Femur (tissue), 1 donor: ENCODE results near the gene DBF4B.

Source experiments
- DNase-seq: peaks from one replicate; pipeline ENCODE4 v3.0.0-alpha.2; 2017

Gene DBF4B

DNA sequence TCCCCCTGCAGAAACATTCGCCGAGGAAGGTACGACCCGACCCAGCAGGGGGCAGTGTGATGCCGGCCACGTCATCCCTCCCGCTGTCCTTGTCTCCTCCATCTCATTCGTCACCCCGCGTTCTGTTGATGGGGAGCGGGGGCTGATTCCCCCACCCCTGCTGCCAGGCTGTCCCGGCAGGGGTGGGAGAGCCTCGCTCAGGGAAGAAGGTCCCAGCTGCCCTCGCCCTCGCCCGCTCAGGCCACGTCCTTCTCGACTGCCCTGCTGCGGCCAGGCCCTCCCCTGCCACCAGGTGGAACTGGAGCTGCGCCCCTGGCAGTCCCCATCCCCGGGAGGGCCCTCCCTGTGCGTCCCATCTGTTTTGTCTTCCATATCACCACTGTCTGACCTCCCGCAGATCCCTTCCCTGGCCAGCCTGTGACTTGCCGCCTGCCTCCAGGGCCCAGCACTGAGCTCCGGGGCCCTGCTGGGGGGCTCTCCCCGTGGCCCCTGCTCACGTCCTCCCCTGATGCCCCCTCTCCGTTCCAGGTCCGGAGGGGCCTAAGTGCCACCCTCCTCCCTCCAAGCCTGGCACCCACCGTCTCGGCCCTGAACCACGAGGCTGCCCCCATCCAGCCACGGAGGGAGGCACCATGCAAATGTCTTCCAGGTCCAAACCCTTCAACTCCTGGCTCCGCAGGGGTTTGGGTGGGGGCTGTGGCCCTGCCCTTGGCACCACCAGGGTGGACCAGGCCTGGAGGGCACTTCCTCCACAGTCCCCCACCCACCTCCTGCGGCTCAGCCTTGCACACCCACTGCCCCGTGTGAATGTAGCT, 71.0 kb downstream of the DBF4B start:
- peak; percentile 90 for DNase-seq

DNA sequence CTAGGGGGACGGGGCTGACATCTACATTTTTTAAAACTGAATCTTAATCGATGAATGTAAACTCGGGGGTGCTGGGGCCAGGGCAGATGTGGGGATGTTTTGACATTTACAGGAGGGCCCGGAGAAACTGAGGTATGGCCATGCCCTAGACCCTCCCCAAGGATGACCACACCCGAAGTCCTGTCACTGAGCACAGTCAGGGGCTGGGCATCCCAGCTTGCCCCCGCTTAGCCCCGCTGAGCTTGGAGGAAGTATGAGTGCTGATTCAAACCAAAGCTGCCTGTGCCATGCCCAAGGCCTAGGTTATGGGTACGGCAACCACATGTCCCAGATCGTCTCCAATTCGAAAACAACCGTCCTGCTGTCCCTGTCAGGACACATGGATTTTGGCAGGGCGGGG, 71.7 kb downstream of the DBF4B start:
- DNase-seq = no peak

GRCh38 chr17:44780845-44781480, 72.5 kb downstream of the DBF4B start:
- no peak for DNase-seq

GRCh38 chr17:44781551-44782325, 73.3 kb downstream of the DBF4B start:
- peak; percentile 77 for DNase-seq

- DNase-seq = no peak
Observed at GRCh38 chr17:44782326-44782850, 73.9 kb downstream of the DBF4B start.

GRCh38 chr17:44785921-44786320, 77.5 kb downstream of the DBF4B start:
- DNase-seq = no peak

GRCh38 chr17:44786551-44787081, 78.2 kb downstream of the DBF4B start:
- DNase-seq = peak; percentile 48

DNA sequence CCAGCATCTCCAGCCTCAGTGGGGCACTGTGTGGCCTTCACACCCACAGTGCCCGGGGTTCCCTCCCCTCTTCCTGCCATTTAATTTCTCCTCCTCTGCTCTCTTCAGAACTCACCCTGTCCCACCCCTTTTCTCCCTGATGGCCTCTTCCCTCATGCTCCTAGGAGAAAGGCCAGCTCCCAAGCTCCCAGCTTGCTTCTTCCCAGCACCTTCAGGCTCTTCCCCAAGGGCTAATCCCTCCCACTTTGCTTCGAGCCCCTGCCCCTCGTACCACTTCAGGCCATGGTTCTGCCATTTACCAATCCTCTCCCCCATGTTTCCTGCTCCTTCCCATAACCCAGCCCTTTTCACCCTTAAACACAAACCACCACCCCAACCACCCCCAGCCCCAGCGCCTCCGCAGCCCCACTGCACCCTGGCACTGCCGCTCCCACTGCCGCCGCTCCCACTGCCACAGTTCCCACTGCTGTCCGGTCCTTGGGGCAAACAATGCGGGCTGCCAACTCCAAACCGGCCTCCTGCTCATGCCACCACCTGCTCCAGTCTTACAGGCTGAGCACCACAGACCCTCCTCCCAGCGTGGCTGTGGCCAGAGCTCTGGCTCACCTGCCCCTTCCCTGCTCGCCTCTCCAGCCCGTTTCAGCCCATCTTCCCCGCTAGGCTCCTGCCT, 78.9 kb downstream of the DBF4B start:
- no peak for DNase-seq

DNA sequence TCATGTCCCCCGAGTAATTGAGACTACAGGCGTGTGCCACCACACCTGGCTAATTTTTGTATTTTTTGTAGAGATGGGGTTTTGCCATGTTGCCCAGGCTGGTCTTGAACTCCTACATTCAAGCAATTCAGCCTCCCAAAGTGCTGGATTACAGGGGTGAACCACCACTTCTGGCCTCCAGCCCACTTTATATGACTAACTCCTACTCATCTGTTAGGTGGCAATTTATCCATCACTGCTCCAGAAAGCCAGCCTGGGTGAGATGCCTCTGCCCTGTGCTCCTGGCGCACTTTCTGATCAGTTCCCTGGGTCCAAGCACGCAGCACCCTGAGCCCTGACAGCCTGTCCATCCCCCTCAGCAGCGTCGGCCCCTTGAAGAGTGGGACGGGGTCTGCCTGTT, 79.7 kb downstream of the DBF4B start:
- DNase-seq = no peak

GRCh38 chr17:44792276-44792675, 83.8 kb downstream of the DBF4B start:
- DNase-seq = no peak

- peak; percentile 52 for DNase-seq
Observed at GRCh38 chr17:44793885-44794842, 85.7 kb downstream of the DBF4B start.

GRCh38 chr17:44794851-44795413, 86.5 kb downstream of the DBF4B start:
- no peak for DNase-seq

DNA sequence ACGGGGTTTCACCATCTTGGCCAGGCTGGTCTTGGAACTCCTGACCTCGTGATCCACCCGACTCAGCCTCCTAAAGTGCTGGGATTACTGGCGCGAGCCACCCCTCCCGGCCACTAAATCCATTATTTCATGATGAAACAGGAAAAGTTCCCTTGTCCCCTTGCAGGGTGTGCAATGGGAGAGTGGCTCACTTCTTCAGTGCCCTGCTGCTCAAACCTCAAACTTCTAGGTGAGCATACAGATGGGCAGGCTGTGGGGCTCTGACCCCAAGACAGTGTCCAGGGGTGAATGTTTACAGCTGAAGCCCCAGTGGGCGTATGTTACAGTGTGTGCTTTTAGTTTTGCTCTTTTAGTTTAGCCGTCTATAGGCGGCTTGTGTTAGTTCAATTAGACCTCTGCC, 87.0 kb downstream of the DBF4B start:
- DNase-seq = no peak

DNA sequence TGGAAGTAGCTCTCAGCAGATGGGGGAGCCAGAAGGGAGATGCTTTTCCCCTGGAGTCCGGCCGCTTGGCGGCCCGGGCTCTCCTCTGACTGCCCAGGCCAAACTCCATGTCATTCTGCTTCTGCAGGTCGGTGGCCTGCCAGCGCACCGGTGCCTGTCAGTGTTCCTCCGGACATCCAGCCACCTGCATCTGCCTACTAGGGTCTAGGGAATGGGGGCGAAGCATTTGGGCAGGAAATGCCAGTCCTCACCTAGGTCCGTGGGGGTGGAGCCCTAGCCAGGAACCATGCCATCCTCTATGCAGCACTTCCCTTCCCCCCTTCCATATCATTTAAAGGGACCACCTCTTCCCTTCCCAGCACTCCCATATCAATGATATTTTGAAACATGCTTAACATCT, 87.5 kb downstream of the DBF4B start:
- DNase-seq = no peak

GRCh38 chr17:44796731-44797130, 88.3 kb downstream of the DBF4B start:
- DNase-seq = no peak

DNA sequence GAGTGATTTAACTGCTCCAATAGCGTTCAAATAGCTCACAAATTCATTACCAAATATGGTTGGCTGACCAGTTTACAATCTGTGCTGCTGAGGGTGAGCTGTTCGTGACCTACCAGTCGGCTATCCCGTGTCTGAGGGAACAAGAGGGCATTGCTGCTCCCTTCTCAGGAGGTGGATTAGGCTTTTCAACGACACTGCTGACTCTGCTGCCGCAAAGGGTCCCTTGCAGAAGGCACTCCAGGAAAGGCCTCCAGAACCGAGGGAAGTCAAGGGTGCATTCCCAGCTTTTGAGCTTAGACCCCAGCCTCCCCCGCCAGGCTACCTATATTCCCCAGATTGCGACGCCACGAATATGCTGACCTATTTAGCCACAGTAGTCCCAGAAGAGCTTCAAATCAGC, 89.3 kb downstream of the DBF4B start:
- DNase-seq = no peak

DNA sequence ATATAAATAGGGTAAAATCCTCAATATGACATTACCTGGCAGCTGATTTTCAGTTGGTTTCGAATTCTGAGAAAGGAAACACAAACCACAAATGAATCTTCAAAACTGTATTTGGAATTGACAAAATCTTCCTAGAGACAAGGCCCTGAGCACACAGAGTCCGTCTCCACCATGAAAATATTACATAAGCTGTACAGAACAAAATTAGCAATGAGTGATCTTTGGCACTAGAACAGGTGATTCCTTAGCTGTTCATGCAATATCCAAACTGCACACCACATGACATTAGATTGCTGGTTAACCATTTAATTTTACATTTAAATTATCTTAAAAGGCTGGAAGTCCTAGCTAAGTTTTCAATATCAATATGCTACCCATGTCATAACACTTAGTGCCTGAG, 89.9 kb downstream of the DBF4B start:
- no peak for DNase-seq
